SK-N-MC (cell line): Measurements from ENCODE around the gene DOCK1.

Experiments used
- FOXP2 ChIP-seq: optimal IDR thresholded peaks from 2 replicates; pipeline ENCODE3; 2011; ENCODE audit warnings: mild to moderate bottlenecking, moderate library complexity; ENCODE audit not compliant: insufficient read depth; ENCODE audit errors: extremely low read length, control extremely low read depth
- POLR2AphosphoS5 ChIP-seq: IDR thresholded peaks from 2 replicates; pipeline ENCODE4 v1.6.1; 2012; ENCODE audit warnings: mild to moderate bottlenecking, low read depth, low read length, borderline replicate concordance

GRCh38 chr10:127346604-127347003 lies 441.4 kb downstream of the DOCK1 start:
- TF ChIP-seq POLR2AphosphoS5 = no peak
- no peak for TF ChIP-seq FOXP2
